Body of pancreas (tissue), 4 donors: ENCODE measurements around the gene MYLK. TPM values are rescaled to one million over a fixed set of nuclear protein-coding genes. Genes with fewer than 3 reads are reported as not detected.

Experiments
- ATAC-seq: fragments of 150-250 bp; one replicate; pipeline ENCODE4 v1.9.1; 2016
- DNase-seq, 4 donors: peaks; one replicate each; pipeline ENCODE4 v3.0.0-alpha.2; 2019
- H3K27ac ChIP-seq, 4 donors: fragments of 200-600 bp; sonication (generic); 1 replicate in 3 of 4; 2 replicates in 1 of 4; pipeline versions ENCODE4 v1.5.1 to v1.6.1; 2016 to 2019; ENCODE audit warnings: mild to moderate bottlenecking in 1 of 4, mixed read lengths in 1 of 4, moderate library complexity in 1 of 4
- H3K27me3 ChIP-seq, 2 donors: fragments of 200-600 bp; sonication (generic); one replicate each; pipeline ENCODE4 v1.6.0; 2016; ENCODE audit warnings: mild to moderate bottlenecking in 1 of 2
- H3K36me3 ChIP-seq, 2 donors: fragments of 200-600 bp; sonication (generic); replicated peaks in 1 of 2; 2 replicates each; pipeline ENCODE4 v1.5.1; 2016; ENCODE audit warnings: low read depth in 2 of 2; ENCODE audit not compliant: insufficient read depth in 1 of 2
- H3K4me1 ChIP-seq: fragments of 200-600 bp; sonication (generic); one replicate; pipeline ENCODE4 v1.6.0; 2016
- H3K4me3 ChIP-seq, 2 donors: fragments of 200-600 bp; sonication (generic); 1 replicate in 1 of 2; 2 replicates in 1 of 2; pipeline ENCODE4 v1.5.1; 2016 to 2019
- H3K9me3 ChIP-seq, 3 donors: fragments of 200-600 bp; sonication (generic); 1 replicate in 2 of 3; 2 replicates in 1 of 3; pipeline ENCODE4 v1.5.1; 2016
- POLR2A ChIP-seq, 3 donors: fragments of 450-650 bp; IDR thresholded peaks; one replicate each; pipeline ENCODE4 v1.6.1; 2016; ENCODE audit warnings: antibody characterized with exemption in 3 of 3, mild to moderate bottlenecking in 2 of 3
- WGBS, 2 donors: methylation state at CpG; one replicate each; pipeline ENCODE4 v1.1.5; 2017; 5-methylcytosine and 5-hydroxymethylcytosine counted together
- intact Hi-C: fragments of 100-400 bp; cut with DNase I; formaldehyde crosslinking; loops from one replicate; pipeline ENCODE4 v1.15.1; 2023
- total RNA-seq, 2 donors: library from RNA; depleted of rRNA; stranded (reverse); fragments of >200 nt; gene quantifications; one replicate each; pipeline ENCODE4 v1.1.0, GENCODE V29; 2016
- TF ChIP-seq, protein P1 (sequence below), 7 experiments: fragments of 450-650 bp in 4 of 7; fragments of 200-600 bp in 3 of 7; sonication (generic) in 3 of 7; IDR thresholded peaks; one replicate each; pipeline ENCODE4 v1.5.1; 2016 to 2019; ENCODE audit warnings: antibody characterized with exemption in 7 of 7

The MYLK gene
- total RNA-seq, 2 donors from 2014 or later, result 7.6 to 36.6 TPM

DNA sequence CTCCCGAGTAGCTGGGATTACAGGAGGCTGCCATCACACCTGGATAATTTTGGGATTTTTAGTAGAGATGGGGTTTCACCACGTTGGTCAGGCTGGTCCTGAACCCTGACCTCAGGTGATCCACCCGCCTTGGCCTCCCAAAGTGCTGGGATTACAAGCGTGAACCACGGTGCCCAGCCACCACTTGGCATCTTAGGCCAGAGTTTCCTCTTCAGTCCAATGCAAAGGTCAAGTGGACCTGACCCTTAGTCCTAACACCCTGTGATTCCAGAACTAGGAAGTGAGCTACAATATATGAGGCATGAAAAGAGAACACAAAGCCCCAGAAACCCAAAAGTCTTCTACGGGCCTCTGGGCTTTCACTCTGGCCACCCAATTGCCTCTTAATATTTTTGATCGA, 5.3 kb downstream of the MYLK start:
- 88 to 89% methylated on average over 7 of the region's 7 CpGs for WGBS, 2 donors
- H3K27ac ChIP-seq, result no peak overlapping the region
- H3K27me3 ChIP-seq, result peaks cover 0 to 6% of the 10 kb centered on the region in 2 donors
- no peak overlapping the region for H3K4me3 ChIP-seq
- H3K9me3 ChIP-seq, result no peaks in the 10 kb centered on the region
- H3K36me3 ChIP-seq, result no peaks in the 10 kb centered on the region
- no peak for DNase-seq
- TF ChIP-seq, protein P1, sequence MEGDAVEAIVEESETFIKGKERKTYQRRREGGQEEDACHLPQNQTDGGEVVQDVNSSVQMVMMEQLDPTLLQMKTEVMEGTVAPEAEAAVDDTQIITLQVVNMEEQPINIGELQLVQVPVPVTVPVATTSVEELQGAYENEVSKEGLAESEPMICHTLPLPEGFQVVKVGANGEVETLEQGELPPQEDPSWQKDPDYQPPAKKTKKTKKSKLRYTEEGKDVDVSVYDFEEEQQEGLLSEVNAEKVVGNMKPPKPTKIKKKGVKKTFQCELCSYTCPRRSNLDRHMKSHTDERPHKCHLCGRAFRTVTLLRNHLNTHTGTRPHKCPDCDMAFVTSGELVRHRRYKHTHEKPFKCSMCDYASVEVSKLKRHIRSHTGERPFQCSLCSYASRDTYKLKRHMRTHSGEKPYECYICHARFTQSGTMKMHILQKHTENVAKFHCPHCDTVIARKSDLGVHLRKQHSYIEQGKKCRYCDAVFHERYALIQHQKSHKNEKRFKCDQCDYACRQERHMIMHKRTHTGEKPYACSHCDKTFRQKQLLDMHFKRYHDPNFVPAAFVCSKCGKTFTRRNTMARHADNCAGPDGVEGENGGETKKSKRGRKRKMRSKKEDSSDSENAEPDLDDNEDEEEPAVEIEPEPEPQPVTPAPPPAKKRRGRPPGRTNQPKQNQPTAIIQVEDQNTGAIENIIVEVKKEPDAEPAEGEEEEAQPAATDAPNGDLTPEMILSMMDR (IDR thresholded peaks at IDR 0.05), result no peak
- no peak for TF ChIP-seq POLR2A (IDR thresholded peaks at IDR 0.05)
- intact Hi-C loops, result no loop called here
- H3K4me1 ChIP-seq, result peaks cover 8% of the 10 kb centered on the region
- ATAC-seq, result no peak

DNA sequence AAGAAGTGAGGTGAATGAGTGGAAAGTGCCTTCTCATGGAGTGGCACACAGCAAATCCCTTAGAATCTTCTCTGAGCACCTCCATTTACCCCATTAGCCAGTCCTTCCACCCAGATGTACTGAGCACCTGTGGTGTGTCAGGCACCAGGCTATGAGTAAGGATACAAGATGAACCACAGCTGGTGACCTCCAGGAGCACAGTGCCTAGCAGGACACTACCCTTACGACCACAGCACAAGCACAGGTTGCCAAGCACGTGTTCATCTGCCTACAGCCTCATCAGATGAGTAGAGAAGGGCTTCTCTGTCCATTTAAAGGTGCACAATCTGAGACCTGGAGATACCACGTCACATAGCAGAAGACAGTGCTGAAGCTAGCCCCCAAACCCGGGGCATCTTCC, 6.2 kb downstream of the MYLK start:
- intact Hi-C loops, result no loop called here
- no peaks in the 10 kb centered on the region for H3K4me1 ChIP-seq

DNA sequence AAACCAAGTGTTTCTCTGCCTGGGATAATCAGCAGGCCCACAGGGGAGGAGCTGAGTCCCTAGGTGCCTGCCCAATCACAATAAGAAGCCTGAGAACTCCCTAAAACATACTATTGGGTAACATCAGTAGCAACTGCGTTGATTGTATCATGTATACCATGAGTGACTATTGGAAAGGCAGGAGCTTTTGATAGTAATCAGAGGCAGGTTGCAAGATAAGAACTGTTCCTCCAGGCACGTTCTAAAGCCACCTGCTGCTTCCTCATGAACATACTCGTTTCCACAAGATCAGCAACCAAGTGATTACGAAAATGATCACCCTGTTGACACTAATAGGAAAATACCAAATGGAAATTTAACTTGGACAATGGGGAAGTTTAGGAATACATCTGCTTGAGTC, 6.7 kb downstream of the MYLK start:
- Histone ChIP-seq H3K27ac (no peak overlapping the region), H3K4me1 (no peaks in the 10 kb centered on the region), H3K36me3 (no peaks in the 10 kb centered on the region), H3K27me3 (no peaks in the 10 kb centered on the region), H3K4me3 (no peak overlapping the region), H3K9me3 (no peaks in the 10 kb centered on the region)
- 70 to 74% methylated on average over 4 of the region's 4 CpGs for WGBS, 2 donors
- ATAC-seq (no peak), DNase-seq (no peak)
- TF ChIP-seq POLR2A (IDR thresholded peaks at IDR 0.05), result no peak
- TF ChIP-seq, protein P1 (IDR thresholded peaks at IDR 0.05), result no peak
- intact Hi-C loops, result no loop called here

More for the DNA sequence above, 6.2 kb downstream of the MYLK start:
- WGBS, 2 donors, result 80% methylated on average over 4 of the region's 4 CpGs; no CpG with 5 or more reads in 1 of the 2 donors
- Histone ChIP-seq H3K4me3 (no peak overlapping the region), H3K27ac (no peak overlapping the region), H3K27me3 (no peaks in the 10 kb centered on the region), H3K36me3 (no peaks in the 10 kb centered on the region), H3K9me3 (no peaks in the 10 kb centered on the region)
- TF ChIP-seq, protein P1 (IDR thresholded peaks at IDR 0.05), result no peak
- TF ChIP-seq POLR2A (IDR thresholded peaks at IDR 0.05), result no peak
- DNase-seq, result no peak
- no peak for ATAC-seq

DNA sequence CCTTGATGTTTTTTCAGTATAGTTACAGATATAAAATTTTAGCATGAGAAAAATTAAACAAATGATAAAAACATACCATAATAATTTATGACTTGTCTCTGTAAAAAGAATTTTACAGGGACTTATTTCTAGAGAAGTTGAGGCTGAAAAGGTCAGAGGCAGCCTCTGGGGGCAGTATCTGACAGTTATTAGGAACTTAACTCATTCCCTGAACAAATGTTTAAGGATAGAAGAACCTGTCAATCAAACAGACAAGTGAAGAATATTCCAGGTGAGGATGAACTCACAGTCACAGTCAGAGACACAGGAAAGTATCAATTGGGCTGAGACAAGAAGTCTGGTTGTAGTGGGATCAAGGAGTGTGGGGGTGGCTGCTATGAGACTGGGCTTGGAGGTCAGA, 7.3 kb downstream of the MYLK start:
- Histone ChIP-seq H3K27ac (no peak overlapping the region), H3K36me3 (no peaks in the 10 kb centered on the region), H3K27me3 (no peaks in the 10 kb centered on the region), H3K4me1 (no peaks in the 10 kb centered on the region), H3K4me3 (no peak overlapping the region), H3K9me3 (no peaks in the 10 kb centered on the region)
- intact Hi-C loops, result no loop called here
- TF ChIP-seq, protein P1 (IDR thresholded peaks at IDR 0.05), result peak in 1 of 7 experiments; percentile 8
- TF ChIP-seq POLR2A (IDR thresholded peaks at IDR 0.05), result no peak
- DNase-seq, result no peak
- no peak for ATAC-seq

DNA sequence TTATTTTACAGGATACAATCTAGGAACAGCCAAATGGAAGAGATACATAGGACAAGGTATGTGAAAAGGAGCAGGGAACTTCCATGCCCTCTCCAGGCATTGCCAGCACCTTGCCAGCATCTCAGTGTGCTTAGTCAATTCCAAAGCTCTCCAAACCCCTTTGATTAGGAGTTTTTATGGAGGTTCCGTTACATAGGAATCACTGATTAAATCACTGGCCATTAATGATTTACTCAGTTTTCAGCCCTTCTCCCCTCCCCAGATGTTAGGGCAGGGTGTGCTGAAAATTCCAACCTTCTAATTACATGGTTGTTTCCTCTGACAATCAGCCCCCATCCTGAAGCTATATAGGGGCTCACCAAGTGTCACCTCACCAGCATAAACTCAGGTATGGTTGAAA, 11.5 kb downstream of the MYLK start:
- Histone ChIP-seq H3K4me3 (no peak overlapping the region), H3K4me1 (no peaks in the 10 kb centered on the region), H3K36me3 (no peaks in the 10 kb centered on the region), H3K9me3 (no peaks in the 10 kb centered on the region), H3K27ac (no peak overlapping the region), H3K27me3 (no peaks in the 10 kb centered on the region)
- WGBS, 2 donors, result 15 to 54% methylated on average over 1 of the region's 1 CpG
- DNase-seq, result no peak
- intact Hi-C loops, result no loop called here
- no peak for ATAC-seq
- TF ChIP-seq POLR2A (IDR thresholded peaks at IDR 0.05), result no peak
- TF ChIP-seq, protein P1 (IDR thresholded peaks at IDR 0.05), result no peak
